H1 (cell line): Measurements from ENCODE around the gene MPHOSPH9. TPM values are rescaled to one million over a fixed set of nuclear protein-coding genes. Genes with fewer than 3 reads are reported as not detected.

Experiments used
- ASH2L ChIP-seq: fragments of 200-600, 300-600 bp; sonication (generic); IDR thresholded peaks from one replicate; pipeline ENCODE4 v1.7.1; 2017; ENCODE audit warnings: low read length
- CHD1 ChIP-seq: IDR thresholded peaks from 2 replicates; pipeline ENCODE4 v1.6.1; 2012; ENCODE audit warnings: low read depth, low read length, improper control_type of control experiment
- CHD2 ChIP-seq: IDR thresholded peaks from 2 replicates; pipeline ENCODE4 v1.6.1; 2012; ENCODE audit warnings: low read length, improper control_type of control experiment
- EP300 ChIP-seq, 2 experiments: IDR thresholded peaks; 1 replicate in 1 of 2; 2 replicates in 1 of 2; pipeline ENCODE4 v1.6.1; 2011 to 2012; ENCODE audit warnings: low read depth in 2 of 2, low read length in 2 of 2, mild to moderate bottlenecking in 2 of 2, borderline replicate concordance in 1 of 2, inconsistent platforms in 1 of 2, moderate library complexity in 1 of 2
- JUN ChIP-seq: IDR thresholded peaks from 2 replicates; pipeline ENCODE4 v1.6.1; 2011; ENCODE audit warnings: low read depth, mild to moderate bottlenecking, improper control_type of control experiment, low read length
- JUND ChIP-seq: IDR thresholded peaks from 2 replicates; pipeline ENCODE4 v1.6.1; 2011; ENCODE audit warnings: mild to moderate bottlenecking, improper control_type of control experiment, low read length
- KDM1A ChIP-seq: fragments of 200-600, 300-600 bp; sonication (generic); IDR thresholded peaks from 2 replicates; pipeline ENCODE4 v1.7.1; 2016; ENCODE audit warnings: mild to moderate bottlenecking, low read length, borderline replicate concordance
- KDM4A ChIP-seq: IDR thresholded peaks from one replicate; pipeline ENCODE4 v1.7.1; 2012; ENCODE audit warnings: low read depth, mild to moderate bottlenecking, moderate library complexity, low read length, inconsistent platforms; ENCODE audit not compliant: severe bottlenecking
- KDM5A ChIP-seq: fragments of 200-600 bp; IDR thresholded peaks from 2 replicates; pipeline ENCODE4 v1.7.1; 2012; ENCODE audit warnings: mild to moderate bottlenecking, low read length, inconsistent platforms, mixed read lengths
- NRF1 ChIP-seq: IDR thresholded peaks from 2 replicates; pipeline ENCODE4 v1.6.1; 2011; ENCODE audit warnings: mild to moderate bottlenecking, low read depth, low read length, improper control_type of control experiment
- PHF8 ChIP-seq: fragments of 200-600 bp; sonication (generic); conservative IDR thresholded peaks from 2 replicates; pipeline ENCODE4 v1.7.1; 2012; ENCODE audit warnings: low read depth, mild to moderate bottlenecking, inconsistent platforms, low read length, moderate library complexity
- POLR2A ChIP-seq, 2 experiments: IDR thresholded peaks; 1 replicate in 1 of 2; 2 replicates in 1 of 2; pipeline ENCODE4 v1.6.1; 2011; ENCODE audit warnings: low read depth in 2 of 2, low read length in 2 of 2, mild to moderate bottlenecking in 2 of 2; ENCODE audit errors: control extremely low read depth in 1 of 2
- RBBP5 ChIP-seq: IDR thresholded peaks from 2 replicates; pipeline ENCODE4 v1.7.1; 2012; ENCODE audit warnings: low read depth, mild to moderate bottlenecking, inconsistent platforms, low read length, moderate library complexity, borderline replicate concordance
- RFX5 ChIP-seq: IDR thresholded peaks from 2 replicates; pipeline ENCODE4 v1.6.1; 2011; ENCODE audit warnings: low read depth, low read length, improper control_type of control experiment, borderline replicate concordance
- RXRA ChIP-seq: IDR thresholded peaks from 2 replicates; pipeline ENCODE4 v1.6.1; 2011; ENCODE audit warnings: low read depth, mild to moderate bottlenecking, low read length, moderate library complexity; ENCODE audit not compliant: insufficient read depth
- SAP30 ChIP-seq: fragments of 300-600 bp; sonication (generic); IDR thresholded peaks from 2 replicates; pipeline ENCODE4 v1.7.1; 2012; ENCODE audit warnings: low read length, moderate library complexity, mild to moderate bottlenecking, inconsistent platforms; ENCODE audit not compliant: insufficient read depth, insufficient replicate concordance
- SIN3A ChIP-seq, 2 experiments: IDR thresholded peaks in 1 of 2; conservative IDR thresholded peaks in 1 of 2; 2 replicates each; pipeline ENCODE4 v1.6.1; 2011 to 2012; ENCODE audit warnings: low read length in 2 of 2, improper control_type of control experiment in 1 of 2, low read depth in 1 of 2, mild to moderate bottlenecking in 1 of 2
- SIRT6 ChIP-seq: IDR thresholded peaks from one replicate; pipeline ENCODE4 v1.7.1; 2012; ENCODE audit warnings: low read length, inconsistent platforms
- SP1 ChIP-seq: IDR thresholded peaks from 2 replicates; pipeline ENCODE4 v1.6.1; 2011; ENCODE audit warnings: low read depth, low read length
- SRF ChIP-seq: IDR thresholded peaks from 2 replicates; pipeline ENCODE4 v1.6.1; 2011; ENCODE audit warnings: mild to moderate bottlenecking, low read depth, low read length, moderate library complexity
- TAF7 ChIP-seq: optimal IDR thresholded peaks from 2 replicates; pipeline ENCODE3; 2011; ENCODE audit warnings: low read depth, mild to moderate bottlenecking, inconsistent platforms, low read length, moderate library complexity, borderline replicate concordance
- TCF12 ChIP-seq: IDR thresholded peaks from 2 replicates; pipeline ENCODE4 v1.6.1; 2011; ENCODE audit warnings: low read depth, mild to moderate bottlenecking, low read length
- polyA plus RNA-seq, 7 experiments: library from polyadenylated mRNA; depleted of rRNA in 3 of 7; stranded (reverse) in 5 of 7; unstranded in 2 of 7; fragments of >200 nt in 5 of 7; fragments of 200-250 nt in 2 of 7; gene quantifications; 1 replicate in 5 of 7; 2 replicates in 1 of 7; 4 replicates in 1 of 7; pipeline versions ENCODE4 v1.2.1 to v1.2.3, GENCODE V29; 2011 to 2013; ENCODE audit warnings: missing spikeins in 2 of 7, mixed read lengths in 2 of 7
- total RNA-seq: library from RNA; stranded (reverse); fragmentation: NEBNext Ultra II Directional; extraction: Animal tissue kit (Norgen Biotek cat#: 25700); gene quantifications from 2 replicates; pipeline ENCODE4 v1.2.1, GENCODE V29; 2021
- TF ChIP-seq, protein P1 (sequence below): IDR thresholded peaks from 2 replicates; pipeline ENCODE4 v1.6.1; 2012; ENCODE audit warnings: inconsistent platforms
- TF ChIP-seq, protein P2 (sequence below): IDR thresholded peaks from 2 replicates; pipeline ENCODE4 v1.6.1; 2011; ENCODE audit warnings: low read depth, mild to moderate bottlenecking, low read length; ENCODE audit not compliant: insufficient read depth

The MPHOSPH9 gene
- total and polyA plus RNA-seq, 2 of the 8 experiments (the other 6 are each of a cell fraction or from before 2014, with no cell fraction given) = 8.8 to 48.8 TPM

DNA sequence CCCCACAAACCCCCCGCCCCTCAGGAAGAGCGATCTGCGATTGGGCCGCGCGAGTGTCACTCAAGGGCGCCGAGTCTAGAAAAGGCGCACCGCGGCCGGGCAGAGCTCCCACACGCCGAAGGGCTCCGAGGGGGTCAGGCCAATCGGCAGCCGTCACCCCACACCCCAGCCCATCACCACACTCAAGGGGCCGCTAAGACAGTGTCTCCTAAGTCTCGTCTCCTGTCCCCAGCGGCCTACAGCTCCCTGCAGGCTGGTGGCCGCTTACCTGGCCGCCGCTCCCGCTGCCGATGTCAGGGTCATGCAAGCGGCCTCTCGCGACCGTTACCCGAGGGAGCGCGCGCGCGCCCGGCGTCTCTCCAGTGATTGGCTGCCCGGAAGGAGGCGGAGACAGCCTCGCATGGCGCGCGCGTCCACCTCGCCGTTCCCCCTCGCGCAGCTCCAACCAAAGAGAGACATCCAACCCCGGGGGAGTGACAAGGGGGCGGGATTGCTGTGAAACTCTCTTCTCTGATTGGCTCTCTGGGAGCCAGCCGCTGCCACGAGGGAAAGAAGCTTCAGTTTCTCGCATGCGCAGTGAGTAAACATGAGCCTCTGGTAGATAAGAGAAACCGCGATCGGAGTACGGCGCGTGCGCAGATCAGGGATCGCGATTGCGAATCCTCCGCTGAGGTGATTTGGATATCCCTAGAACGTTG is at the start of gene MPHOSPH9, which contains the start of gene MTRFR (continued):
- TF ChIP-seq PHF8 = peak; percentile 99
- no peak for TF ChIP-seq KDM5A
- no peak for TF ChIP-seq JUND
- peak; percentile 56 for TF ChIP-seq TAF7
- TF ChIP-seq EP300 (IDR thresholded peaks at IDR 0.05; ENCODE audit: borderline replicate concordance in 1 of 2, low read depth in 2 of 2, low read length in 2 of 2) = no peak
- TF ChIP-seq NRF1 = peak; percentile 61
- TF ChIP-seq CHD1 = no peak
- TF ChIP-seq, protein P1, sequence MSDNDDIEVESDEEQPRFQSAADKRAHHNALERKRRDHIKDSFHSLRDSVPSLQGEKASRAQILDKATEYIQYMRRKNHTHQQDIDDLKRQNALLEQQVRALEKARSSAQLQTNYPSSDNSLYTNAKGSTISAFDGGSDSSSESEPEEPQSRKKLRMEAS = peak; percentile 75
- TF ChIP-seq, protein P2, sequence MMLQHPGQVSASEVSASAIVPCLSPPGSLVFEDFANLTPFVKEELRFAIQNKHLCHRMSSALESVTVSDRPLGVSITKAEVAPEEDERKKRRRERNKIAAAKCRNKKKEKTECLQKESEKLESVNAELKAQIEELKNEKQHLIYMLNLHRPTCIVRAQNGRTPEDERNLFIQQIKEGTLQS = no peak
- TF ChIP-seq TCF12 = 0 out of 2 replicates have a peak, but pooled peaks have one; percentile 5
- peak; percentile 81; the same call in 1 of the 2 replicates for TF ChIP-seq RBBP5
- TF ChIP-seq RFX5 = no peak
- peak; percentile 3; the same call in 1 of the 2 replicates for TF ChIP-seq CHD2
- no peak for TF ChIP-seq RXRA
- peak; percentile 84 to 94 for TF ChIP-seq POLR2A (IDR thresholded peaks at IDR 0.05; ENCODE audit: control extremely low read depth in 1 of 2, low read depth in 2 of 2, low read length in 2 of 2)
- peak; percentile 85 for TF ChIP-seq SP1
- TF ChIP-seq SIN3A (conservative IDR thresholded peaks at IDR 0.05 in 1 of 2, IDR thresholded peaks at IDR 0.05 in 1 of 2; ENCODE audit: low read depth in 1 of 2, low read length in 2 of 2) = peak in 1 of 2 experiments; percentile 63; a peak in 1 of 4 replicates
- peak; percentile 94 for TF ChIP-seq KDM1A
- TF ChIP-seq ASH2L = peak; percentile 77
- TF ChIP-seq SAP30 = peak; percentile 27
- TF ChIP-seq JUN = no peak
- TF ChIP-seq KDM4A = peak; percentile 75
- TF ChIP-seq SRF = no peak
- no peak for TF ChIP-seq SIRT6
